Gastrocnemius medialis (tissue), 4 donors: ENCODE results near the gene PPP2R5E. TPM values are rescaled to one million over a fixed set of nuclear protein-coding genes. Genes with fewer than 3 reads are reported as not detected.

Experiments
- ATAC-seq, 2 donors: fragments of 150-250 bp; one replicate each; pipeline ENCODE4 v1.9.1; 2016
- DNase-seq, 2 donors: peaks; one replicate each; pipeline ENCODE4 v3.0.0-alpha.2; 2019
- H3K27ac ChIP-seq, 4 donors: fragments of 200-600 bp; sonication (generic); 1 replicate in 1 of 4; 2 replicates in 3 of 4; pipeline ENCODE4 v1.5.1; 2016 to 2018; ENCODE audit warnings: mild to moderate bottlenecking in 2 of 4, moderate library complexity in 1 of 4
- H3K27me3 ChIP-seq, 3 donors: fragments of 200-600 bp; sonication (generic) in 2 of 3; 1 replicate in 1 of 3; 2 replicates in 2 of 3; pipeline versions ENCODE4 v1.5.1 to v1.6.0; 2016 to 2019; ENCODE audit warnings: mild to moderate bottlenecking in 1 of 3, moderate library complexity in 1 of 3
- H3K36me3 ChIP-seq, 2 donors: fragments of 200-600 bp; sonication (generic) in 1 of 2; one replicate each; pipeline ENCODE4 v1.5.1; 2017 to 2018
- H3K4me1 ChIP-seq, 2 donors: fragments of 200-600 bp; sonication (generic) in 1 of 2; one replicate each; pipeline ENCODE4 v1.5.1; 2016 to 2017; ENCODE audit warnings: mild to moderate bottlenecking in 2 of 2
- H3K4me3 ChIP-seq, 4 donors: fragments of 200-600 bp; sonication (generic) in 3 of 4; 1 replicate in 1 of 4; 2 replicates in 3 of 4; pipeline ENCODE4 v1.5.1; 2016 to 2019; ENCODE audit warnings: mild to moderate bottlenecking in 2 of 4
- H3K9me3 ChIP-seq, 3 donors: fragments of 200-600 bp; sonication (generic) in 2 of 3; 1 replicate in 1 of 3; 2 replicates in 2 of 3; pipeline ENCODE4 v1.5.1; 2016 to 2019
- CTCF ChIP-seq, 5 experiments: fragments of 450-650 bp in 3 of 5; fragments of 200-600 bp in 2 of 5; sonication (generic) in 2 of 5; IDR thresholded peaks in 4 of 5; conservative IDR thresholded peaks in 1 of 5; 1 replicate in 4 of 5; 2 replicates in 1 of 5; pipeline ENCODE4 v1.5.1; 2016 to 2019; ENCODE audit warnings: antibody characterized with exemption in 5 of 5, mild to moderate bottlenecking in 3 of 5, moderate library complexity in 3 of 5
- POLR2A ChIP-seq, 2 donors: fragments of 450-650 bp; IDR thresholded peaks; one replicate each; pipeline ENCODE4 v1.6.1; 2017; ENCODE audit warnings: antibody characterized with exemption in 2 of 2, mild to moderate bottlenecking in 2 of 2, moderate library complexity in 2 of 2
- in situ Hi-C, 4 donors: fragments of 200-750 bp; cut with MboI; loops; one replicate each; pipeline versions ENCODE4 v1.15.0 to v1.8.0; 2017; ENCODE audit warnings: low sequenced_read_pairs in 4 of 4
- intact Hi-C: fragments of 100-400 bp; cut with DNase I; formaldehyde crosslinking; loops from one replicate; pipeline ENCODE4 v1.15.1; 2023; ENCODE audit warnings: low total_unique reads
- total RNA-seq, 4 donors: library from RNA; depleted of rRNA; stranded (reverse); fragments of >200 nt; gene quantifications; one replicate each; pipeline versions ENCODE4 v1.1.0 to v1.2.3, GENCODE V29; 2016

The PPP2R5E gene
- total RNA-seq, 4 donors from 2014 or later: 14.6 to 25.8 (median 22.3) TPM

GRCh38 chr14:63478437-63478852, 64.7 kb downstream of the PPP2R5E start:
- ATAC-seq (no peak), DNase-seq (no peak)
- no peak overlapping the region for H3K27ac ChIP-seq
- no peaks in the 10 kb centered on the region for H3K27me3 ChIP-seq
- H3K4me1 ChIP-seq: peaks cover 38 to 41% of the 10 kb centered on the region in 2 donors
- intact Hi-C loops (no loop called here), in situ Hi-C loops (no loop called here)
- no peaks in the 10 kb centered on the region for H3K36me3 ChIP-seq
- TF ChIP-seq POLR2A (IDR thresholded peaks at IDR 0.05): no peak
- TF ChIP-seq CTCF (IDR thresholded peaks at IDR 0.05 in 4 of 5, conservative IDR thresholded peaks at IDR 0.05 in 1 of 5): no peak
- no peaks in the 10 kb centered on the region for H3K9me3 ChIP-seq
- H3K4me3 ChIP-seq: no peak overlapping the region

GRCh38 chr14:63478010-63478409, 65.2 kb downstream of the PPP2R5E start:
- H3K4me1 ChIP-seq: peaks cover 38 to 41% of the 10 kb centered on the region in 2 donors
- no peak for DNase-seq
- no peak overlapping the region for H3K27ac ChIP-seq
- no peaks in the 10 kb centered on the region for H3K36me3 ChIP-seq
- intact Hi-C loops (no loop called here), in situ Hi-C loops (no loop called here)
- no peaks in the 10 kb centered on the region for H3K9me3 ChIP-seq
- H3K27me3 ChIP-seq: no peaks in the 10 kb centered on the region
- H3K4me3 ChIP-seq: no peak overlapping the region
- no peak for TF ChIP-seq POLR2A (IDR thresholded peaks at IDR 0.05)
- TF ChIP-seq CTCF (IDR thresholded peaks at IDR 0.05 in 4 of 5, conservative IDR thresholded peaks at IDR 0.05 in 1 of 5): no peak
- no peak for ATAC-seq

- Histone ChIP-seq H3K27ac (no peak overlapping the region), H3K27me3 (no peaks in the 10 kb centered on the region), H3K9me3 (no peaks in the 10 kb centered on the region), H3K4me3 (no peak overlapping the region), H3K4me1 (peaks cover 40 to 42% of the 10 kb centered on the region in 2 donors), H3K36me3 (no peaks in the 10 kb centered on the region)
- ATAC-seq (no peak), DNase-seq (no peak)
- intact Hi-C loops (no loop called here), in situ Hi-C loops (no loop called here)
- TF ChIP-seq POLR2A (IDR thresholded peaks at IDR 0.05): no peak
These were observed 65.6 kb downstream of the PPP2R5E start for GRCh38 chr14:63477556-63477955.

GRCh38 chr14:63475761-63476160, 67.4 kb downstream of the PPP2R5E start:
- Histone ChIP-seq H3K27ac (no peak overlapping the region), H3K36me3 (no peaks in the 10 kb centered on the region), H3K27me3 (no peaks in the 10 kb centered on the region), H3K9me3 (no peaks in the 10 kb centered on the region), H3K4me3 (no peak overlapping the region), H3K4me1 (peaks cover 49 to 50% of the 10 kb centered on the region in 2 donors)
- no peak for ATAC-seq
- in situ Hi-C loops: no loop called here
- intact Hi-C loops: no loop called here
- no peak for DNase-seq
- TF ChIP-seq CTCF (IDR thresholded peaks at IDR 0.05 in 4 of 5, conservative IDR thresholded peaks at IDR 0.05 in 1 of 5): no peak
- TF ChIP-seq POLR2A (IDR thresholded peaks at IDR 0.05): no peak

GRCh38 chr14:63474844-63475243, 68.3 kb downstream of the PPP2R5E start:
- ATAC-seq: no peak
- TF ChIP-seq POLR2A (IDR thresholded peaks at IDR 0.05) (no peak), CTCF (IDR thresholded peaks at IDR 0.05 in 4 of 5, conservative IDR thresholded peaks at IDR 0.05 in 1 of 5) (no peak)
- no peaks in the 10 kb centered on the region for H3K27me3 ChIP-seq
- intact Hi-C loops: loop anchor here (5.0 kb wide), 1 partner anchor 38 kb away; no protein-coding TSS in a partner anchor
- in situ Hi-C loops: no loop called here
- H3K4me3 ChIP-seq: no peak overlapping the region
- H3K27ac ChIP-seq: no peak overlapping the region
- no peak for DNase-seq
- no peaks in the 10 kb centered on the region for H3K9me3 ChIP-seq
- H3K4me1 ChIP-seq: peaks cover 49 to 53% of the 10 kb centered on the region in 2 donors
- no peaks in the 10 kb centered on the region for H3K36me3 ChIP-seq
